HG03432 (cell line): ENCODE results near the gene ERCC1.

Source experiments
- ATAC-seq: cut with Tn5 transposase; IDR thresholded peaks from one replicate; pipeline ENCODE4 v1.9.1; 2021; ENCODE audit warnings: mild to moderate bottlenecking, moderate library complexity; ENCODE audit not compliant: unreplicated experiment

The ERCC1 gene

GRCh38 chr19:45406226-45407090 lies 17.3 kb downstream of the ERCC1 start, which contains the start of gene POLR1G:
TSS of gene POLR1G (plus strand) at chr19:45406644. CDS start at chr19:45406697, 53 bp downstream.
- ATAC-seq, result peak; percentile 72

GRCh38 chr19:45405435-45406225 lies 18.1 kb downstream of the ERCC1 start:
- ATAC-seq, result peak; percentile 47

- peak; percentile 32 for ATAC-seq
Measured at GRCh38 chr19:45404557-45405434, 18.9 kb downstream of the ERCC1 start, which contains the start of gene PPP1R13L. TSS of gene PPP1R13L (minus strand) at chr19:45405069. CDS start at chr19:45398318, 6,751 bp downstream.

- no peak for ATAC-seq
Measured at GRCh38 chr19:45403781-45404556, 19.7 kb downstream of the ERCC1 start.

- no peak for ATAC-seq
Measured at GRCh38 chr19:45403272-45403671, 20.4 kb downstream of the ERCC1 start.

- ATAC-seq, result no peak
Measured at GRCh38 chr19:45402298-45403061, 21.2 kb downstream of the ERCC1 start.

- ATAC-seq, result no peak
Measured at GRCh38 chr19:45401815-45402214, 21.9 kb downstream of the ERCC1 start.

GRCh38 chr19:45400192-45400591 lies 23.5 kb downstream of the ERCC1 start:
- no peak for ATAC-seq

GRCh38 chr19:45395821-45396617 lies 27.7 kb downstream of the ERCC1 start:
- ATAC-seq, result no peak

GRCh38 chr19:45391871-45392665 lies 31.6 kb downstream of the ERCC1 start:
- no peak for ATAC-seq

- ATAC-seq, result no peak
Measured at GRCh38 chr19:45391346-45391745, 32.4 kb downstream of the ERCC1 start.

- no peak for ATAC-seq
Measured at GRCh38 chr19:45385392-45386221, 38.1 kb downstream of the ERCC1 start.

- no peak for ATAC-seq
Measured at GRCh38 chr19:45382426-45382825, 41.3 kb downstream of the ERCC1 start.

- ATAC-seq, result no peak
Measured at GRCh38 chr19:45380107-45380506, 43.6 kb downstream of the ERCC1 start.

GRCh38 chr19:45376045-45376724 lies 47.5 kb downstream of the ERCC1 start:
- ATAC-seq, result no peak
